HG03039 (cell line): ENCODE measurements around the gene L3MBTL2.
"Not testable (repeated sequence)": the region's sequence is repeated elsewhere in the genome, so short reads cannot be mapped to it uniquely, and the experiment has no call there.

Experiments used
- ATAC-seq: cut with Tn5 transposase; IDR thresholded peaks from one replicate; pipeline ENCODE4 v1.9.1; 2021; ENCODE audit warnings: mild to moderate bottlenecking, moderate library complexity; ENCODE audit not compliant: unreplicated experiment

The L3MBTL2 gene

DNA sequence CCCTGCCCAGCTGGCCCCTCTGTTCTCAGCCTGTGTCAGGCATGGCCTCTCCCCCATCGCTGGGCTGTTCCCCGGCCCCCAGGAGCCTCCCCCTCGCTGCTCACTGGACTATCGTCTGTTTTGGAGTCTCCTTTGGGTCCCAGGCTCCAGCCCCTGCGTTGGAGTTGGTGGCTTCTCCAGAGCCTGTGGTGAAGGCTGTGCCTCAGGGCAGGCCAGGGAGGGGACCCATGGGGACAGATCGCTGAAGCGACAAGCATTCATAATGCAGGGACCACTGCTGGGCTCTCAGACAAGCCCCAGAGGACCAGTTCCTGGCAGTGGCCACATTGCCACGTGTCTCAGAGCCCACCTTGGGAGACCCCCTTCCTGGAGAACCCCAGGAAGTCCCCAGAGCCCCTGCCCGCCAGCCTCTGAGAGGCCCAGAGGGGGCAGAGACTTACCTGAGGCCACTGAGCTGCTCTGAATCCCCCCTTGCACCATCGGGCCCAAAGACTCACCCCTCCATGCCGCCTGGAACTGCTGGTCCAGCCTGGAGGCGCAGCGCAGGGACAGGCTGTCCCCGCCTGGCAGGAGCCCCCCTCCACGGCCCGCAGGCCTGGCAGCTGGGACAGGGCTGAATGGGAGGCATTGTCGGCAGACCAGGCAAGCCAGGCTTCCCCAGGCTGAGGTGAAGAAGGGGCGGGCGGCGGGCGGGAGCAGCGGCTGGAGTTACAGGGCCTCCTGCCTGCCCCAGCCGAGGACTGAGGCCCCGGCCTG lies 35.4 kb downstream of the L3MBTL2 start, which contains the start of gene CHADL:
Gene CHADL (minus strand): TSS at position 555 of the 756 bp plus-strand sequence. CDS start 50 bp downstream, at position 505.
- ATAC-seq: no peak

DNA sequence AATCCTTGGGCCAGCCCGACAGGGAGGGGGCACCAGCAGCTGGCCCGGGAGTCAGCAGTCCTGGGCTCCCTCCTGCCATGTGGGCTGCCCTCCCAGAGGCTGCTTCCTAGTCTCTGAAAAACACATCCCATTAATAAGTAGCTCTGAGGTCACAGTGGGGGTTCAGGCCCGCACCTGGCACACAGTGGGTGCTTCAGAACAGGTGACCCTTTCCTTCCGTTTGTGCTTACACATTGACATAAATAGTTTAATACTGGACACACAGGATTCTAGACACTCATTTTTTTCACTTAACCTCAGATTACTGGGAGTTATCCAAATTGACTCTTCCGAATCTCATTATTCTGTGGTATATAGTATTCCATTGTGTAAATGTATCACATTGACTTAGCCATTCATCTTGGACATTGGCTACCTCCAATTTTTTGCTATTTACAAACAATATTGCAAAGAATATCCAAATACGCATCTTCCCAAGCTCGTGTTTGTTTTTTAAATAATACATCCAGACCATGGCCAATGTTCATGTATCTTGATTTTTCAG lies 36.1 kb downstream of the L3MBTL2 start:
- no peak for ATAC-seq

DNA sequence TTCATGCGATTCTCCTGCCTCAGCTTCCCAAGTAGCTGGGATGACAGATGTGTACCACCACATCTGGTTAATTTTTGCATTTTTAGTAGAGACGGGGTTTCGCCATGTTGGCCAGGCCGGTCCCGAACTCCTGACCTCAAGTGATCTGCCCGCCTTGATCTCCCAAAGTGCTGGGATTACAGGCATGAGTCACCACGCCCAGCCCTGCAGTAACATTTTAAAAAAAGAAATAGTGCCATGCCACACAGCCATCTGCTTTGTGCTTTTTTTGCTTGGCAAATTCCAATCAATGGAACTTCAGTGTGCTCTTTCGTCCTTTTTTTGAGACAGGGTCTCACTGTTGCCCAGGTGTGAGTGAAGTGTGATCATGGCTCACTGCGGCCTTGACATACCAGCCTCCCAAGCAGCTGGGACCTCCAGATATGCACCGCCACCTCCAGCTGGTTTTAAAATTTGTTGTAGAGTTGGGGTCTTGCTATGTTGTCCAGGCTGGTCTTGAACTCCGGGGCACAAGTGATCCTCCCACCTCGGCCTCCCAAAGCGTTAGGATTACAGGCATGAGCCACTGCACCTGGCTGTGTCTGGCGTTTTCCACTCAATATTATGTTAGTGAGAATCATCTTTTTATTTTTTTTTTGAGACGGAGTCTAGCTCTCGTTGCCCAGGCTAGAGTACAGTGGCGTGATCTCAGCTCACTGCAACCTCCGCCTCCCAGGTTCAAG lies 37.4 kb downstream of the L3MBTL2 start:
- no peak for ATAC-seq

DNA sequence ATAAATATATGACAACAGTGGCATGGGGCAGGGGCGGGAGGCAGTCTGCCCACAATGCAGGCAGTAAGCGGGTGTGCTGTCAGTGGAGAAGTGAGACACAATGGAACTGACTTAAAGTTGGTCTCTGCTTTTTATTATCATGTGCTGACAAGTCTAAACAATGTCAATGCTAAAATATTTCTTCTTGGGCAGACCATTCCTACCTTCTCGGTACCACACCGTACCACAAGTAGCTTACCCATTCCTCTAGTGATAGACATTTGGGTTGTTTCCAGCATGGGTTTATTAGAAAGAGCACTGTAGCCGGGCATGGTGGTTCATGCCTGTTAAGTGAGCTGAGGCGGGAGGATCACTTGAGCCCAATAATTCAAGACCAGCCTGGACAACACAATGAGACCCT lies 38.2 kb downstream of the L3MBTL2 start:
- ATAC-seq: no peak

DNA sequence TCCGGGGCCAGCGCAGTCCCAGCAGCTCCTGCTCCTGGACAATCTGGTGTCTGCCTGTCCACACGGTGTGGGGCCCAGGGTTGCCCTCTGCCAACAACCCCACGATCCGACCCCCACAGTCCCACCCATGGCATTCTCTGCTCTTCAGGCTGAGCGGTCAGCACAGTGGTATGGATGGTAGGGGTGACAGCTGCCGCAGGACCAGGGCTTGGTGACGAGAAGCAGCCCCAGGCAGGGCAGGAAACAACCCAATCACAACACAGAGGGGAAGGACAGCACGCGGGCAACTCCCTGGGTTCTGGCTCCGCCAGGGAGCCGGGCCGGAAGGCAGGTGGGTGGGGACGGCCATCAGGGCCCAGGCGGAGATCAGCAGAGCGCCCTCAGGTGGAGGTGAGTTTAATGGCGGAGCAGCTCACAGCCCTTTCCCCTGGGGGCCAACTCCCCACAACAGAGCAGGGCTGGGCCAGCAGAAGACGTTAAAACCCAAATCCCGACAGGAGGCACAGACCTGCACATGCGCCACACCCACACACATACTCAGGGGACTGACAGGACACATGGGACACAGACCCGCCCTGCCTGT lies 40.9 kb downstream of the L3MBTL2 start:
- ATAC-seq: no peak

DNA sequence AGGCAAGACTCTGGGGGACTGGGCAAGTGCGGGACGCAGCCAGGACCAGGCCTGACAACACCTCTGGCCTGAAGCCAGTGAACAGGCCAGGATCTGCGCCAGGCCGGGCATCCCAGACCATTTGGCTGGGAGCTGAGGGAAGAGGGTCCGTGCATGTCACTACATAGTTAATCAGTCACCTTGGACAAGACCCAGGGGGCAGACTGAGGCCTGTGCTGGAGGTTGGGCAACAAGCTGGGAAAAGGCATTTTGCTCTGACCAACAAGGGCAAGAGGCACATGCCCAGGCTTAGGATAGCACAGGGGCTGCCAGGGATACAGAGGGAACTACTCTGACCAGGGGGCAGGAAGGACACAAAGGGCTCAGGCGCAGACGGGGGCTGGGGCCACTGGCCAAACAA lies 42.6 kb downstream of the L3MBTL2 start:
- ATAC-seq: no peak

DNA sequence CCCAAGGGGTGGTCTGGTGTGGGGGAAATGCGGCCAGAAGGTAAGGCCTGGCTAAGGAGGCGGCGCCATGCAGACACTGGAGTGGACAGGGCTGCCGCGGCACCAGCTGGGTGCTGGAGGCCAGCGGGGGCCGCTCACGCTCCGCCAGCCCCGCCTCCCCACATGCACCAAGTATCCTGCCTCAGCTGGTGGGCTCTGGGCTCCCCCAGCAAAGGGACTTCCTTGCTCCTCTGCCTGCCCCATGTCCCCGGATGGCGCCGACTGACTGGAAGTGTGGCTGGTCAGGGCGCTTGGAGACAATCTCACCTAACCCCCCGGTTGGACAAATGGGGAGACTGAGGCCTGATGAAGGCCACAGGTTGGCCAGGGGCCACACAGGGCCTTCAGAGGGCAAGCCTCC lies 43.2 kb downstream of the L3MBTL2 start:
- ATAC-seq: no peak

DNA sequence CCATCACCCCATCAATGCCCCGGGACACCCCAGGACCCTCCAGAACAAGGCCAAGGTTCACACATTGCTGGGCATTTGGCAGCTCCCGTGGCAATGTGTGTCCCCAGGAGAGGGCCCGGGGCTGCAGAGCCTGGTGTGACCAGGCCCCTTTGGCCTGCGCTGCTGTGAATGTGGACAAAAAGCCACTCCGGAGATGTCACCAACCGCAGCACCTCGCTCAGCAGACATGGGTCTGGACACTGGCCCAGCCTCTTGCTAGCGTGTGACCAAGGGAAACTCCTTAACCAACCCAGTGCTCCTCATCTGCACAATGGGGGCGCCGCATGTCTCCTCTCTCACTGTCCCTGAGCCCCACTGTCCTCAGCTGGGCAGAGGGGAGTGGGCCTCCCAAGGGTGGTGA lies 43.6 kb downstream of the L3MBTL2 start:
- no peak for ATAC-seq

DNA sequence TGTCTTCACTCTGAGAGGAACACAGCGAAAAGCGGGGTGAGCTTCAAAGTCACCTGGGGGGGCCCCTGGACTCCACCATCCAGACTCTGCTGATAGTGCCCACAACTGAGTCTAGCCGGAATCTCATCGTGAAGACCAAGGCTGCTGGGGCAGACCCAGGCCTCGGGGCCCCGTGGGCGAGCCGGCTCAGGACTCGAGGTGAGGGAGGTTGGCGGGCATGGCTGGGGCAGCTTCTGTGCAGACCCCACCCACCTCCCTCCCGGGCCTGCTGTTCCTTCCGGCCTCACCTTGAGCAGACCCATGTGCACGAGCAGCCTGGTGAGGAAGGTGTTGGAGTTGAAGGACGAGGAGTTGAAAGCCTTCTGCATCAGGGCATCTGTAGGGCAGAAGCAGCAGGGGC lies 44.3 kb downstream of the L3MBTL2 start:
- no peak for ATAC-seq

DNA sequence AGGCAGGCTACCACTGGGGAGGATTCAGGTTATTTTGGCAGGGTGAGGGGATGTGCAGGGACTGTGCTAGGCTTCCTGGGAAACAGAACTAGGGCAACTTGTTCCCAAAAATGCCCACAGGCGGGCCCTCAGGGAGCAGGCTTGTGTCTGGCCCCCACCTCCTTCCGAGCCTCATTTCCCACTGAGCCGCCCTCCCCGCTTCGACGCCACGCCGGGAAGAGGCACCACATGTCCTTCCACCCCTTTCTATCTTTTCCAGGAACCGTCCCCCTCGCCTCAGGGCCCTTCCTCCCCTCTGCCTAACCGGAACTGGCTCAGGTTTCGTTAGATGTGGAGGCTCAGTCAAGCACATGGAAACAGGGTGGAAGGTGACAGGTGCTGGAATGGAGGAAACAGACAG lies 45.0 kb downstream of the L3MBTL2 start:
- ATAC-seq: no peak

DNA sequence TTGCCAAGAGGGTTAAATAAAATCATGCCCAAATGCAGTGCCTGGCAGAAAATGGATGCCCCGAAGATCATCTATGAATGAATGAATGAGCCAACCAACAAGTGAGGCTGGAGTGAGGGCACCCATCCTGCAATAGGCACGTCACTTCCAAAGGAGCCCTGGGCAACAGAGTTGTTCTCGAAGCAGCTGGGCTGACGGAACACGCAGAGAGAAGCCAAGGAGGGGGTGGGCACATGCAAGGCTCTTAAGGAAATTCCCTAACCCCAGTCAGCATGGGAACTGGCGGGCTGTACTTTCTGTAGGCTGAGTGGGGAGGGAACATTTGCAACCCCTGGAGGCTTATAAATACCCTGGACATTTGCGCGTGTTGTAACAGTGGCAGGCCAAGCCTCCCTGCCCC lies 47.3 kb downstream of the L3MBTL2 start:
- ATAC-seq: no peak

DNA sequence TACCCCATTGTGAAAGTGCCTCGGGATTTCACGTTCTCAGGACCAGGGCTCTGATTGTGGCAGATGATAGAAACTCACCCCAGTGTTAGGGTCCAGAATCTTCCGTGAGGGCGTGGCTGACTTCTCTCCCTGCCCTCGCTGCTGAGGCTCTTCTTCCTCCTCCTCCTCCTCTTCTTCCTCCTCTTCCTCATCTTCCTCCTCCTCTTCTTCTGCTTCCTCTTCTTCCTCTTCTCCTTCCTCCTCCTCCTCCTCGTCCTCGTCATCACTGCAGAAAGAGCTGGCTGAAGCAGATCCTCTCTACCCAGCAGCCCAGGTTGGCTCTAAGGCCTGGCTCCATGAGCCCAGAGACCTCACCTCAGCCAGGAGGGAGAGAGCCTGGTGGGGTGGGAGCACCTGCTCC lies 49.1 kb downstream of the L3MBTL2 start:
- no peak for ATAC-seq

DNA sequence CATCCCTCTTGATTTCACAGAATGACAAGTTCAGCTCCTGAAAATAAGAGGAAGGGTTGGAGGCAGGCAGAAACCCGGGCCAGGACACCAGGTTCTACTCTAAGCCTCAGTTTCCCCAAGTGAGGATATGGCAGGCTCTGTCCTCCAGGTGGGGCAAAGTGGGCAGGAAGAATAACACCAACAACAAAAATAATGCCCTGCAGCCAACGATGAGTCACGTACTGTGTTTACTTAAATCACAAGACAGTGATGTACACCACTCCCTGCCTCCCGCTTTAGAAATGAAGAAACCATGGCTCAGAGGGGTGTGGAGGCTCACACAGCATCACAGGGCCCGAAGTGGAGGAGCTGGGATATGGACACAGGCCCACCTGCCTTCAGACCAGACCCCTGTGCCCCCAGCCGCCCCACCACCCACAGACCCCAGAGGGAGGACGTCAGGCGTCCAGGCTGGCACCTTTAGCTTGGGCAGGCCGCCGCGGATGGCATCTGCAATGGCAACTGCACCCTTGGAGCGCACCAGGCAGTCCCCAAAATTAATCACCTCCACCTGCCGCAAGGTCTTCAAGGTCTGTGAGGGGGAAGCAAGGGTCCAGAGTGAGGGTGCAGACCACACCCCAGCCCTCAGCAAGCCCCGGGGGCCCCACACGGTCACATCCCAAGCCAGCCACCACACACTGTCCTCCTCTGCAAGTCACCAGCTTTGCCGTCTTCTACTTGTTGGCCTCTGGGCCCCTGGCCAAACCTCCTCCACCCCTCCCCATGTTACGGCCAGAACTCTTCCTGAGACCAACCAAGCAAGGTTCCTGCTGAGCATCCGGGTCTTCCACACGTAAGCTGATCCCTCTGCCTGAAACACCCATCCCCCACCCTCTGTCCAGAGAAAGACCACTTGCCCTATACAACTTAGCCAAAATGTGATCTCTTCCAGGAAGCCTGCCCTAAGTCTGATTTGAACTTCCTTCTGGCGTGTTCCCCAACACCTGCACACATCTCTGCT lies 51.4 kb downstream of the L3MBTL2 start:
- no peak for ATAC-seq

DNA sequence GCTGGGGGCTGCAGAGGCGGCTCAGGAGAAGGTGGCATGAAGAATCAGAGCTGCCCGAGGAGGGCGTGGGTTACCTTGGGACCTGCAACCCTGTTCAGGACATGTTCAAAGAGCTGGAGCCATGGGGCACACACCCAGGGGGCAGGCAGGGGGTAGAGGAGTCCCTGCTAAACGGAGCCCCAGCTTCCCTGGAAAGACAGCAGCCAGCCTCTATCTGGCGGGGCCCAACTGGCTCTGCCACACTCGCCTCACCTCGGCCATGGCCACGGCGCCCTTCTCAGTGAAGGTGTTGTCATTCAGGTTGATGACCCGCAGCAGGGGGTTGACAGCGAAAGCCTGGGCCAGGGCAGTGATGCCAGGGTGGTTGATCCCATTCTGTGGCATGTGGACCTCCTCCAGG lies 52.6 kb downstream of the L3MBTL2 start:
- no peak for ATAC-seq

DNA sequence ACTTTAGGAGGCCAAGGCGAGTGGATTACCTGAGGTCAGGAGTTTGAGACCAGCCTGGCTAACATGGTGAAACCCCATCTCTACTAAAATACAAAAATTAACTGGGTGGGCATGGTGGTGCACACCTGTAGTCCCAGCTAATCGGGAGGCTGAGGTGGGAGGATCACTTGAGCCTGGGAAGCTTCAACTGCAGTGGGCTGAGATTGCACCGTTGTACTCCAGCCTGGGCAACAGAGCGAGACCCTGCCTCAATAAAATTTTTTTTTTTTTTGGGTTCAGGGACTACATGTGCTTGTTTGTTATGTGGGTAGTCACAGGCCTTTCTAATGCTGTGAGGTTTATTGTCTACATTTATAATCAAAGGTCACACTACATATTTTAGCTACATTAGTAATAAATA lies 54.6 kb downstream of the L3MBTL2 start:
- ATAC-seq: not testable (repeated sequence)

DNA sequence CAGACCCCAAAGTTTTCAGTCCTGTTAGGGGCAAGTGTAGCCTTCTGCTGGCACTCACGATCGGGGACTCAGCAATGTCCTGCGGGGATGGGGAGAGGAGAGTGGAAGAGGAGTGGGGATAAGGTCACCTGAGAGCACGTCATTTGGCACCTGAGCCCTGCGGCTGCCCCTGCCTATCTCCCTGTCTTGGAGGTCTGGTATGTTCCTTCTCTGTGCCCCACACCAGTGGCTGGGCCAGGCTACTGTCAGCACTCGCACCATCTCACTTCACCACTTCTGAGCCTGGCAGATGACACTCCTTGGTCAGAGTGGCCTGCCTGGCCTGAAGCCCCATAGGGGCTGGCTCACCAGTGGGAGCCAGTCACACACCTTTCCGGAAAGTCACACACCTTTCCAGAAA lies 55.8 kb downstream of the L3MBTL2 start:
- ATAC-seq: no peak

DNA sequence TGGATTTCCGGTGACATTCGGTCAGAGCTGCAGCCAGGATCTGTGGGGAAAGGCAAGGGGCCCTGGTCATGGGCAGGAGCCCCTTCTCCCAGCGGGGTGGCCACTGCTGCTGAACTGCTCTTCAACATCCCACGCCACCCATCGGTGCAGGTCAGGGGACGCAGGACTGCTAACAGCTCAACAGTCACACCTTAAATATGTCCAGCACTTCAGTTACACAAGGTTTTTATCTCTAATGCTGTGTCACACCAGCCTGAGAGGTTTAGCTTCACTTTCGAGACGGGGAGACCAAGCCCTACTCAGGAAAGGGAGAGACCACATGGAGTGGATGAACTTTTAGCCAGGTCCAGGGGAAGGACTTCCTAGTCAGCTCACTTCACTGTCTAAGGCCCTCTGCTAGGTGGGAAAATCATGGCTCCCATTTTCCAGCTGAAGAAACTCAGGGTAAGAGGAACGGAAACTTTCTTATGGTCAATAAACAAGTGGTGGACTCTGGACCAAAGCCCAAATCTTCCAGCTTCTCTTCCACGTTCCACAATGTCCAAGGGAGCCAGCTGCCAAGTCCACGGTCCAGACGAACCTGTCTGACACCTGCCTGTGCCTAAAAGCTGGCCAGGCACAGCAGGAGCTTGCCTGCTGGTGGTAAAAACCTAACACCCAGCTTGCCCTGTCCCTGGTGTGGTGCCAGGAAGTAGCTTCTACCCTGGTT lies 56.6 kb downstream of the L3MBTL2 start:
- no peak for ATAC-seq

DNA sequence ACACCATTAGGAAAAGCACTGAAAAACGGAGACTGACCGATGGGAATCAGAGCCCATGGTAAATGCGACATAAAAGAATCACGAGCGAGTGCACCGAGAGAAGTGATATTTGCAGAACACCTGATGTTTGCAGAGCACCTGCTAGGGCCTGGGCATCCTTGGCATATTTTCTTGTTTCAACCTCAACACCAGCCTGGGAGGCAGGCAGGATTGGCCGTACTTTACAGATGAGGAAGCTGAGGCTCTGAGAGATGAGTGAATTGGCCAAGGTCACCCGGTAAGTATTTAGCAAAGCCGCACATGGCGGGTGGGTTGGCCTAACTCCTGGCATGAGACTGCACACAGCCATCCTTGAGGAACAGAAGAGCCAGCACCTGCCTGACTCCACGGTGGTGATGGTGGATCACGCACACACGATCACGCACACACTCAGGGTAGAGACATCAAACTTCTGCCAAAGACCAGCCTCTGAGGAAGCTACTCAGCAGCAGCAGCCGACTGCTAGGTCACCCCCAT lies 57.2 kb downstream of the L3MBTL2 start:
- no peak for ATAC-seq

DNA sequence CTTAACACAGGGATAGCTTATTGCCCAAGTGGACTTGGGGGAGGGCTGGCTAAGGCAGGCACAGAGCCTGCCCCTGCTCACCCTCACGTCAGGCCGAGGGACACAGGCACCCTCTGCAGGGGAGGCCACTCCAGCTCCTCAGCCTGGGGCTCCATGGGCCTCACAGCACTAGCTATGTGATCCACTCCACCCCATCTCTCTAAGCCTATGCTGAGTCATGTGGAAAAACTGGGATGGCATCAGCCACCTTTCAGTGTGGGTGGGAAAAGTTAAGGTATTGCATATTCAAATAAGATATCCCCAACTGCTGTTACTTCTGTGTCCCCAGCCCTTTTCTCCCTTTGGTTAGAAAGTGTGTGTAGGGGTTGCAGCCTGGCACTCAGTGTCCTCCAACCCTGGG lies 58.6 kb downstream of the L3MBTL2 start:
- no peak for ATAC-seq
